Measurements from ENCODE around the gene CUEDC2. TPM values are rescaled to one million over a fixed set of nuclear protein-coding genes. Genes with fewer than 3 reads are reported as not detected.

The CUEDC2 gene
- polyA plus RNA-seq, 1 donor: 38.7 TPM

DNA sequence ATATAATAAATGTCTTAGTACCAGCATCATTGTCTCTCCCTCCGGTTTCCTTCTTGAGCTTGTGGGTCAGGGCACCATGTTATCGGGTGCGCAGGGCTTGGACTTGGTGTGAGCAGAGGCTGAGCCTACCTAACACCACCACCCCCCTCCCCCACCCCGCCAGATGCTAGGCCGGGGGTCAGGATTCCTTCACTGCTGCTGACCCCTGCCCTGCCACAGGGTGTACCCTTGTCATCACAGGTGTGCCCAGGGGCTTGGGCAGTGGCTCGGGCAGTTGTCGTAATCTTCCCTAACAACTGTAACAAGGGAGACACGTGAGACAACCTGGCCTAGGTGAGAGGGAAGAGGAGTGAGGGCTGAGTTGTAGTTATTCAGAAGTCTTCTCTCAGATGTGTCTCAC, 49.5 kb downstream of the CUEDC2 start:
- no peaks in the 10 kb centered on the region for H3K4me1 ChIP-seq (ENCODE audit: control insufficient read depth, insufficient read depth, low read length)
- H3K4me3 ChIP-seq (ENCODE audit: low read length): no peak overlapping the region
- H3K27me3 ChIP-seq (ENCODE audit: control insufficient read depth, insufficient read depth, low read length): no peaks in the 10 kb centered on the region
- no CpG with 5 or more reads among the region's 8 CpGs for WGBS (ENCODE audit: insufficient coverage, low lambda C conversion rate)
- no peaks in the 10 kb centered on the region for H3K9me3 ChIP-seq (ENCODE audit: control insufficient read depth, low read depth, low read length)
- no peak overlapping the region for H3K27ac ChIP-seq (ENCODE audit: low read length)
- no peak for DNase-seq
- H3K36me3 ChIP-seq (ENCODE audit: control insufficient read depth, insufficient read depth, low read length): peaks cover 53% of the 10 kb centered on the region

DNA sequence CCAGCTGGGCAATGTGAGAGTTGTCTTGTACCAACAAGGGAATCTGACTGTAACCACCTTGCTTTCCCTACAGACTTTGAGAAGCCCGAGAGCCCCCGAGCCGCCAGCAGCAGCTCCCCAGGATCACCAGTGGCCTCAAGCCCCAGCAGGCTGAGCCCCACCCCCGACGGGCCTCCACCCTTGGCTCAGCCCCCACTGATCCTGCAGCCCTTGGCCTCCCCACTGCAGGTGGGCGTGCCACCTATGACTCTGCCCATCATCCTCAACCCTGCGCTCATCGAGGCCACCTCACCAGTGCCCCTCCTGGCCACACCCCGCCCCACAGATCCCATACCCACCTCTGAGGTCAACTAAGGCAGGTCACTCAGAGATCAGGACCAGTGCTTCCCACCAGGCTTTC, 50.4 kb downstream of the CUEDC2 start:
- no peak for DNase-seq
- Histone ChIP-seq H3K4me3 (ENCODE audit: low read length) (no peak overlapping the region), H3K36me3 (ENCODE audit: control insufficient read depth, insufficient read depth, low read length) (peaks cover 57% of the 10 kb centered on the region), H3K9me3 (ENCODE audit: control insufficient read depth, low read depth, low read length) (no peaks in the 10 kb centered on the region), H3K27ac (ENCODE audit: low read length) (no peak overlapping the region), H3K27me3 (ENCODE audit: control insufficient read depth, insufficient read depth, low read length) (no peaks in the 10 kb centered on the region), H3K4me1 (ENCODE audit: control insufficient read depth, insufficient read depth, low read length) (no peaks in the 10 kb centered on the region)
- WGBS (ENCODE audit: insufficient coverage, low lambda C conversion rate): no CpG with 5 or more reads among the region's 9 CpGs

DNA sequence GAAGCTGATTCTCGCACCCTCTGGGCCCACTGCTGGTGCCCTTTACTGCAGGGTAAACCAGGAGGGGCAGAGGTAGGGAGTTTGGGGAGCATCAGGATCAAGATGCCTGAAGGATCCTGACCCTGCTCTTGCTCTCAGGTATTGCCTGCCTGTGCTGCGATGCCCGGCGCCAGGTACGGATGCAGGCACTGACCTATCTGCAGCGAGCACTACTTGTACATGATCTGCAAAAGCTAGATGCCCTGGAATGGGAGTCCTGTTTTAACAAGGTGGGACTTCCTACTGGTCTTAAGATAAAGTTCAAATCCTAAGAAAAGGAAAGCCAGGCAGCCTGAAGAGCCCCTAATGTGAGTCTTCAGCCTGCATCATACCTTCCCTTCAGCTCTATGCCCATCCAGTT, 53.0 kb downstream of the CUEDC2 start:
- Histone ChIP-seq H3K36me3 (ENCODE audit: control insufficient read depth, insufficient read depth, low read length) (peaks cover 77% of the 10 kb centered on the region), H3K27me3 (ENCODE audit: control insufficient read depth, insufficient read depth, low read length) (no peaks in the 10 kb centered on the region), H3K4me1 (ENCODE audit: control insufficient read depth, insufficient read depth, low read length) (no peaks in the 10 kb centered on the region), H3K4me3 (ENCODE audit: low read length) (no peak overlapping the region), H3K27ac (ENCODE audit: low read length) (no peak overlapping the region), H3K9me3 (ENCODE audit: control insufficient read depth, low read depth, low read length) (no peaks in the 10 kb centered on the region)
- DNase-seq: no peak
- no CpG with 5 or more reads among the region's 6 CpGs for WGBS (ENCODE audit: insufficient coverage, low lambda C conversion rate)

GRCh38 chr10:102376901-102377300, 55.5 kb downstream of the CUEDC2 start:
- H3K9me3 ChIP-seq (ENCODE audit: control insufficient read depth, low read depth, low read length): no peaks in the 10 kb centered on the region
- DNase-seq: no peak
- H3K4me3 ChIP-seq (ENCODE audit: low read length): no peak overlapping the region
- H3K36me3 ChIP-seq (ENCODE audit: control insufficient read depth, insufficient read depth, low read length): peaks cover 80% of the 10 kb centered on the region
- H3K27ac ChIP-seq (ENCODE audit: low read length): no peak overlapping the region
- no CpG with 5 or more reads among the region's 12 CpGs for WGBS (ENCODE audit: insufficient coverage, low lambda C conversion rate)
- no peaks in the 10 kb centered on the region for H3K27me3 ChIP-seq (ENCODE audit: control insufficient read depth, insufficient read depth, low read length)
- H3K4me1 ChIP-seq (ENCODE audit: control insufficient read depth, insufficient read depth, low read length): no peaks in the 10 kb centered on the region

DNA sequence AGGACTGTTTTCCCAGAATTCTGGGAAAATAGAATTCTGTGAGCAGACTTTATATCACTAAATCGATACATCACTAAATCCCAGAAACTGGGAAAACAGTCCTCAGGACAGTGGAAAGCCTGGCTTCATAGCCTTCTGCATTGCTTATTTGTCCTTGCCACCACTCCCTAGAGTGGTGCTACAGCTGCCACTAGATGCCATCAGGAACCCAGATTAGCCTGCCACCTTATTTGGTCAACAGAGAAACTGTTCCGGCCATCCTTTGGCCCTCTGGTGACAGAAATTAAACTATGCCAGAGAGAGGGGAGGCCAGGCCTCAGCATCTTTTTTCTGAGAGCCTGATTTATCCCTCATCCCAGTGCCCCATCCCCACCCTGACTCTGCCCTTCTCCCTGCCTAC, 56.5 kb downstream of the CUEDC2 start:
- Histone ChIP-seq H3K4me3 (ENCODE audit: low read length) (no peak overlapping the region), H3K27me3 (ENCODE audit: control insufficient read depth, insufficient read depth, low read length) (no peaks in the 10 kb centered on the region), H3K9me3 (ENCODE audit: control insufficient read depth, low read depth, low read length) (peaks cover 1% of the 10 kb centered on the region), H3K27ac (ENCODE audit: low read length) (no peak overlapping the region), H3K4me1 (ENCODE audit: control insufficient read depth, insufficient read depth, low read length) (no peaks in the 10 kb centered on the region), H3K36me3 (ENCODE audit: control insufficient read depth, insufficient read depth, low read length) (peaks cover 79% of the 10 kb centered on the region)
- DNase-seq: no peak
- no CpG with 5 or more reads among the region's 2 CpGs for WGBS (ENCODE audit: insufficient coverage, low lambda C conversion rate)

GRCh38 chr10:102375250-102375649, 57.1 kb downstream of the CUEDC2 start:
- peaks cover 7% of the 10 kb centered on the region for H3K9me3 ChIP-seq (ENCODE audit: control insufficient read depth, low read depth, low read length)
- no CpG with 5 or more reads among the region's 7 CpGs for WGBS (ENCODE audit: insufficient coverage, low lambda C conversion rate)
- H3K4me3 ChIP-seq (ENCODE audit: low read length): no peak overlapping the region
- DNase-seq: no peak
- H3K27me3 ChIP-seq (ENCODE audit: control insufficient read depth, insufficient read depth, low read length): no peaks in the 10 kb centered on the region
- H3K4me1 ChIP-seq (ENCODE audit: control insufficient read depth, insufficient read depth, low read length): no peaks in the 10 kb centered on the region
- H3K27ac ChIP-seq (ENCODE audit: low read length): no peak overlapping the region
- peaks cover 79% of the 10 kb centered on the region for H3K36me3 ChIP-seq (ENCODE audit: control insufficient read depth, insufficient read depth, low read length)

Other genes starting within 250 kb of the CUEDC2 start
- gene ELOVL3, start 206.3 kb downstream of the CUEDC2 start, polyA plus RNA-seq: 0.12 TPM
- gene PITX3, start 191.1 kb downstream of the CUEDC2 start, polyA plus RNA-seq: not detected
- gene GBF1, start 187.0 kb downstream of the CUEDC2 start, polyA plus RNA-seq: 44.0 TPM
- gene NFKB2, start 36.9 kb downstream of the CUEDC2 start, polyA plus RNA-seq: 22.7 TPM
- gene PSD, start 13.8 kb downstream of the CUEDC2 start, polyA plus RNA-seq: 62.0 TPM
- 22.8 TPM for gene FBXL15, start 11.7 kb downstream of the CUEDC2 start, polyA plus RNA-seq
- 4.2 TPM for gene C10orf95, start 19.0 kb upstream of the CUEDC2 start, polyA plus RNA-seq
- gene ACTR1A, start 70.1 kb upstream of the CUEDC2 start, polyA plus RNA-seq: 56.6 TPM
- 12.9 TPM for gene SUFU, start 71.4 kb upstream of the CUEDC2 start, polyA plus RNA-seq
- 56.3 TPM for gene TRIM8, start 211.9 kb upstream of the CUEDC2 start, polyA plus RNA-seq

Data from large intestine (tissue), 3 donors.